Fibroblast of skin of right biceps (primary cell): ENCODE measurements around the gene EML6.
A peak's percentile ranks its signal among the peaks of the same experiment; 100 is the strongest.

Source experiments
- DNase-seq: peaks from one replicate; pipeline ENCODE4 v3.0.0-alpha.2; 2013

EML6 gene

GRCh38 chr2:54708584-54709335 is 14.7 kb upstream of the EML6 start:
- DNase-seq = no peak

DNA sequence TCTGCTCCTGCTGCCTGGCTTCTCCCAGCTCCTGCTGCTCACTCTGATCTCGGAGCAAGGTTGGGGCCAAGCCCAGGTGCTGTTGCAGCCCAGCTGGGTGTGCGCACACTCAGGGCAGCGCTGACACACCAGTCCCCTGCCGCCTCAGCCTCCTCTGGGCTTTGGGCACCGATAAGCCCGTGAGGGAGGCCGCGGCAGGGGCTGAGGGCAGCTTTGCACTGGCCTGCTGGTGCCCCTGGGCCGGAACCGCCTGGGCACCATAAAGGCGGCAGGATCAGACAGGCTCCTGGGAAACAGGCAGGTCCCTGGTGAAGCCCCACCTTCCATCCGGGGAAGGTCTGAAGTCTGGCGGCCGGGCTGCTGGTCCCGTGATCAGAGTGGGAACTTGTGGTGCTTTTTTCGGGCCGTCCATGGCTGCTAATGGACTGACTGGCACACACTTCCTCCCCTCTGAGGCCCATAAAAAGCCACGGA is 14.1 kb upstream of the EML6 start:
- no peak for DNase-seq

DNA sequence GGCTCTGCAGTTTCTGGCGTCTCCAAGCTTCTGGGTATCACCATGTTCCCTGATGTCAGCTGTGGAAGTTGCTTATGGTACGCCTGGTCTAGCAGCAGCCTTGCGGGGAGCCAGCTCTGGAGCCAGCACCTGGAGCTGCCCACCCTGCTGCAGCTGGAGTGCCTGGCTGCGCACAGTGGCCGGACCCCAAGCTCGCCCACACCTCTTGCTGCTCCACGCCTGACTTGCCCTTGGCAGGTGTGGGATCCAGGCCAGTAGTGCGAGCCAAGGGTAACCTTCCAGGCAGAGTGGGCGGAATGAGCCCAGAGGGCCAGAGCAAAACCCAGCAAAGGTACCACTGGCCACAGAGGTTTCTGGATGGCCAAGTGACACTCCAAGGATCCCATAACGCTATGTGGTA is 13.2 kb upstream of the EML6 start:
- DNase-seq = no peak

DNA sequence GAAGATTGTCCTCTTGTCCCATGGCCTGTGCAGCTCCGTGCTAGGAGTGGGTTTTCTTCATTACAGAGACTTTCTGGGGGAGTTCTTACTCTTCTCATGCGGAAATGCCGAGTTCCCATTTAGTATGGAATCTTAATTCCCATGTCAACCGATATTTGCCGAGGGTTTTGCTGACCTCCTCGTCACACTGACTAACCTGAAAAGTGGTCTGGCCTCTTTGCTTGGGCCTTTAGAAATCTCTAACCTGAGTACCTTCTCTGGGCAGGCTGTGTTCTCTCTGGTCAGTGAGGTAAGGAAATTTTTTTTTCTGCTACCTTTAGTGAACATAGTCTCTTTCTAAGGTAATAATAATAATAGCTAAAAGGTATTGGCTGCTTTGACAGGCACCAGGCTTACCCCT is 10.9 kb upstream of the EML6 start:
- no peak for DNase-seq

GRCh38 chr2:54714996-54715395 is 8.5 kb upstream of the EML6 start:
- no peak for DNase-seq

- no peak for DNase-seq
Observed at GRCh38 chr2:54716375-54716774, 7.1 kb upstream of the EML6 start.

- DNase-seq = no peak
Observed at GRCh38 chr2:54720563-54720962, 2.9 kb upstream of the EML6 start.

DNA sequence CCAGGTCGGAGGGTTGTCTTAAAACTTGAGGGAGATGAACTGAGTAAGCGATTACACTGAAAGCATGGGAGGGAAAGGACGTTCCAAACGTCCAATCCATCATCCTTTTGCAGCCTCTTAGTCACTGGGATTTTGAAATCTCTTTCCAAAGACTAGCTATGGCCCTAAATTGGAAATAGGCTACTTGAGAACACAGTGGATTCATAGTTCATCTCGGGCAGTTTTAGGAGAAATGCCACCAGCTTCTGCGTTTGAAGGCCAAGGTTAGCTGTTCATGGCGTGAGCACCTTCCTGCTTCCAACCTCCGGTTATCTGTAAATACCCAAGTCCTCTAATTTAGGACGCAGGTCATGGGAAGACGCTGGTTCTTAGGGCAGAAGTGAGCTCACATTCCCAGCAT is 821 bp upstream of the EML6 start:
- DNase-seq = peak; percentile 55

GRCh38 chr2:54723996-54724559 is 616 bp downstream of the EML6 start:
- no peak for DNase-seq

GRCh38 chr2:54724560-54725342 is 1.3 kb downstream of the EML6 start:
- DNase-seq = no peak

- no peak for DNase-seq
Observed at GRCh38 chr2:54725343-54726099, 2.1 kb downstream of the EML6 start.

DNA sequence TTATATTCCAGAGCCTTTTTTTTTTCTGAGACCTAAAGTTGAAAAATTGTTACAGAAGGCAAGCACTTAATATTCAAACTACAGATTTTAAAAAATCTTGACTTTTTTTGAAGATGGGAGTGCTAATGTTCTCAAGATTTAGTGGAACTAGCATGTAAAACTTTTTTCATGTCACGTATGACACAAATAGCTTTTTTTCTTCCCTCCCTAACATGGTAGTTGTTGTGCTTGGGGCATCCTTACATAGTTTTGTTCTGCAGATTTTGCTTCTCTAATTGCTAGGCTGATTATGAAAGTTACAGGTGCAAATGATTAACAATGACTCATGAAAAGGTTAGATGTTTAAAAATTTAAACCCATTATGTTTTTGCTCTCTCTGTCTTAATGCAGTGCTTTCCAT is 3.0 kb downstream of the EML6 start:
- DNase-seq = no peak

GRCh38 chr2:54726940-54727339 is 3.5 kb downstream of the EML6 start:
- DNase-seq = no peak

- peak; percentile 87 for DNase-seq
Observed at GRCh38 chr2:54728669-54729120, 5.2 kb downstream of the EML6 start.

DNA sequence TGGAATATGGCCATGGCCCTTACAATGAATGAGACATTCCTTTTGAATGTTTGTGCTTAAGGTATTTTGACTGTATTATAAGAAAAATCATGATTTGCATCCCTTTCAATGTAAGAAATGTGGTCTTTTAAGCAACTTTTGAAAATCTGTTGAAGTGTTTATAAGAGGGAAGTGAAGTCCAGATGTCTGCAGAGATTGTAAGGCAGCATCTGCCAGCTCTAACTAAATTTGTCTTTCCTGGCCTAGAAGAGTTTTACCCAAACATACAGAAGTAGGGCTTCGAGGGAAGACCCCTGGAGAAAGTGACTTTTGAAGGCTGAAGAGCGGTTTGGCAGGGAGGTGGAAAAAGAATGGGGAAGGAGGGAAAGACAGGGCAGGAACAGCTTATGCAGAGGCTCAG is 12.2 kb downstream of the EML6 start:
- DNase-seq = no peak

- no peak for DNase-seq
Observed at GRCh38 chr2:54738281-54738680, 14.8 kb downstream of the EML6 start.

DNA sequence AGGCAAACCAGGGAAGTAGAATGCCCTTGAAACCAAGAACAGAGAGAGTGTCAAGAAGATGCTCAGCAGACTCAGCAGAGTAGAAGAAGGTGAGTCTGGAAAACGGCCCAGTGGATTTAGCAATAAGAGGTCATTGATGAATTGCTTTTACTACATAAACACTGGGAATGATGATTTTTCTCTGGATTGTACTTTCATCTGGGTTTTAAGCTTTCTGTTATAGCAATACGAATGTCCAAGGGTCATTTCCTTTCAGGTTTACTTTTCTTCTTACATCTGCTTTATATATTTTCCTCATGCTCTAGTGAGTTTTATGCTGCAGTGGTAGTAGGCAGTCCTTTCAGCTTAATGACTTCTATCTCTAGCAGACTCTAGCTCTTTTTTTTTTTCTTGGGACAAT is 16.9 kb downstream of the EML6 start:
- no peak for DNase-seq

- peak; percentile 26 for DNase-seq
Observed at GRCh38 chr2:54741250-54741649, 17.8 kb downstream of the EML6 start.

DNA sequence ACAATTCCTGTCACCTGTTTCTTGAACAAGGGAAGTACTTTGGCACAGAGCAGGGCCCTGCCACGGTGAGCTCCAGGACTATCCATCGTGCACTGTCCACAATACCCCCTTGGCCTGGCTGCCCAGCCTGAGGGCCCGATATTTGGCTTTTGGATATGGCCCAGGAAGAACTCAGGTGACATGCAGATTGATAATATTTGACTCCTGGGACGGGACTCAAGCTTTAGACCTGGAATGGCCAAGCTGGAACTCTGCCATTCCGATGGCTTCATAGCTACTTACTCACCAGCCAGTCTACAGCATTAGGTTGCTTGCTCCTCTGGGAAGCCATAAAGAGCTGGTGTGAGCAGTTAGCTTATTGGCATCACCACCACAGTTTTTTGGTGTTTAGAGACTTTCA is 26.6 kb downstream of the EML6 start:
- DNase-seq = peak; percentile 35

- no peak for DNase-seq
Observed at GRCh38 chr2:54752439-54752838, 29.0 kb downstream of the EML6 start.

DNA sequence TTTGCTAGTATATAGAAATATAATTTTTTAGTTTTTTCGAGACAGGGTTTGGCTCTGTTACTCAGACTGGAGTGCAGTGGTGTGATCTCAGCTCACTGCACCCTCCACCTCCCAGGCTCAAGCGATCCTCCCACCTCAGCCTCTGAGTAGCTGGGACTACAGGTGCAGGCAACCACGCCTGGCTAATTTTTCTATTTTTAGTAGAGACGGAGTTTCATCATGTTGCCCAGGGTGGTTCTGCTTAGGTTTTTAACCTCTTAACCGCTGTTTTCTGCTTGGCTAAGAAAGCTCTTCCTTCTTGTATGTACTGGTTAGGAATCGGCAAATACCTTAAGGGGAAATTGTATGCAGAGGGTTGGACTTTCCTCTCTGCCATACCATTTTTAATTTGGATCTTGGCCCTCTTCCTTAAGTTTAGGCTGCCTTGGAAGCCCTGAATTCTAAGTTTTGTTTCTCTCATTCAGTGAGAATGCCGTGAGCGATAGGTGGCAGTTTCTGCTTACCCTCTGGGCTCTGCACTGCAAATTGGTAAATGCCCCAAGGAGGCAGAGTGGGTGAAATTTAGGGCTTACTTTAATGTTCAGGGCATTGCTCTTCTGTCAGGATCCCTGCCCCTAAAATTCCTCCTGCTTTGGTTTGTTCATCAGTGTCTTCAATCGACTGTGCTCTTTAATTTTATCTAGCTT is 32.3 kb downstream of the EML6 start:
- no peak for DNase-seq

GRCh38 chr2:54757500-54757899 is 34.0 kb downstream of the EML6 start:
- DNase-seq = peak; percentile 40

DNA sequence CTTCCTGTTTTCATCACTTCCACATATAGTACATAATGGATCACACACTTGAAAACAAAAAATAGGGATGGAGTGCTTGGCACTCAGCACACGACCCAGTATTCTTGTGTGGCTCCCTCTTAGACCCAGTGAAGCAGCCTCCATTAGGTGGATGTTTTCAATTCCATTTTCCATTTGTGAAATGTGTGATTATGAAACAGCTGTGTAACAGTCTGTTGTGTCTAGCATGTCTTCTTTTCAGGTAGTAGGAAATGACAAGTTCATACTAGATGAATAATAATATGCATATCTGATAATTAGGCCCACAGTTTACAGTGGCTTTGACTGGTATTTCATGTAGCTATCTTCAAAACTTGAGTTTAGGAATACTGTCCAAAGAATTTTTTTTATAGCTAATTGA is 35.5 kb downstream of the EML6 start:
- no peak for DNase-seq
